ENCODE results near the gene CNOT10.
"Not testable (repeated sequence)": the region's sequence is repeated elsewhere in the genome, so short reads cannot be mapped to it uniquely, and the experiment has no call there.

CNOT10 gene

DNA sequence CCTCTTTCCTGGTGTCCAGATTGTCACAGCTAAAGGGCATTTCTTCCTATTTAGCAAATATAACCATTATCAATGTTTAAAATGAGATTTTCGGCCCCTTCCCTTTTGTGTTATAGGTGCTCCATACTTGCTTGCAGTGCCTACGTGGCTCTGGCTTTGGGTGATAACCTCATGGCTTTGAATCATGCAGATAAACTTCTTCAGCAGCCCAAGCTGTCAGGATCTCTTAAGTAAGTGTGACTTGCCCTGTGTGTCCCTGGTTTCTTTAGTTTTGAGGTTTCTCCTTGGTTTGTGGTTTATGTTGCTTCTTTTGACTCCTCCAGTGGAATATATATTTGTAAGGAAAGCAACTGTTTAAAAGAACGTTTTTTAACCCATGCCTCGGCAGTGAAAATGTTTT, 74.4 kb downstream of the CNOT10 start:
- no peak for DNase-seq

GRCh38 chr3:32764481-32764880, 79.5 kb downstream of the CNOT10 start:
- no peak for DNase-seq

DNA sequence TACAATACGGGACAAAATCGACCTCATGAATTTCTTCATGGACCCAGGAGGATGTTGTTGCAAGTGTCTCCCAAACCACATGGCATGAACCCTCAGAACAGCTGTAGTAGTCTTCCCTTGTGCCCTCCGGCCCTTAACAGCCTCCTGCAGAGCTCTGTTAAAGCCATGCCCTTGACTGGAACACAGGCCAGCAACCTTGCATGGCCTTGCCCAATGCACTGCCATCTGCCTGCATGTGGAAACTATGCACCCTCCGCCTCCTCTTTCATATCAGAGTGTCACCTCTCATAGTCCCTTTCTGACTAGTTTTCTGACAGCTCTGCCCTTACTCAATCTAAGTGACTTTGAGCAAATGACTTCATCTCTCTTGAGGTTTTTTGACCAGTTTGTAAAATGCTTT, 93.4 kb downstream of the CNOT10 start:
- no peak for DNase-seq

- no peak for DNase-seq
Measured at GRCh38 chr3:32780071-32780734, 95.2 kb downstream of the CNOT10 start.

DNA sequence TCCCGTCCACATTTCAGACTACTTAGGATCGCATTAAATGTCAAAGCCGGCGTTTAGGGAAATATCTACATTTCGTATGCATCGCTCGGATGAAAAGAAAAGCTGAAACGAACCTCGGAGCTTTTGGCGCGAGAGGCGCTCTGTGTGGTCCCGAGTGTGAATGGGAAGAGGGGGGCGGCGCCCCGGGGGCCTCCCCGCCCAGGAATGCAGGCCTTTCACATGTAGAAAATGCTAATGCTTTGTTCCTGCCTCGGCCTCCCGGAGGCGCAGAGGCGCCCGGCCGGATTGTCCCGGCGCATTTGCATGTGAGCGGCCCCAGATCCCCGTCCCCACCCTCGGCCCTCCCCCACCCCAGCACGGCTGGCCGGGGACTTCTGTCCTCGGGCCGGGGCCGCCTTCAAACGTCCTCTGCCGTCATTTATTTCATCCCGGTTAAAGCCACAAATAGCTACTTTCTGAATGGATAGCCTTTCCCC, 95.8 kb downstream of the CNOT10 start:
- DNase-seq = no peak

- DNase-seq = no peak
Measured at GRCh38 chr3:32781211-32781968, 96.4 kb downstream of the CNOT10 start.

DNA sequence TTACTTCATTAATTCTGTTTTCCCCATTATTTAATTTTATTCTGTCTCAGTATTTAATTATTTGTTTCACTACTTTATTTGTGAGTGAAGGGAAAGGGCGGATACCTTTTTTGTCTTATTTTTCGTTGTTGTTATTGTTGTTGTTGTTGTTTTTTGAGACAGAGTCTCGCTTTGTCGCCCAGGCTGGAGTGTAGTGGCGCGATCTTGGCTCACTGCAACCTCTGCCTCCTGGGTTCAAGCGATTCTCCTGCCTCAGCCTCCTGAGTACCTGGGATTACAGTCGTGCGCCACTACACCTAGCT, 96.9 kb downstream of the CNOT10 start:
- DNase-seq = not testable (repeated sequence)

- DNase-seq = no peak
Measured at GRCh38 chr3:32782407-32782806, 97.4 kb downstream of the CNOT10 start.

GRCh38 chr3:32791833-32792232, 106.8 kb downstream of the CNOT10 start:
- DNase-seq = no peak

- DNase-seq = no peak
Measured at GRCh38 chr3:32794487-32795308, 109.7 kb downstream of the CNOT10 start.

DNA sequence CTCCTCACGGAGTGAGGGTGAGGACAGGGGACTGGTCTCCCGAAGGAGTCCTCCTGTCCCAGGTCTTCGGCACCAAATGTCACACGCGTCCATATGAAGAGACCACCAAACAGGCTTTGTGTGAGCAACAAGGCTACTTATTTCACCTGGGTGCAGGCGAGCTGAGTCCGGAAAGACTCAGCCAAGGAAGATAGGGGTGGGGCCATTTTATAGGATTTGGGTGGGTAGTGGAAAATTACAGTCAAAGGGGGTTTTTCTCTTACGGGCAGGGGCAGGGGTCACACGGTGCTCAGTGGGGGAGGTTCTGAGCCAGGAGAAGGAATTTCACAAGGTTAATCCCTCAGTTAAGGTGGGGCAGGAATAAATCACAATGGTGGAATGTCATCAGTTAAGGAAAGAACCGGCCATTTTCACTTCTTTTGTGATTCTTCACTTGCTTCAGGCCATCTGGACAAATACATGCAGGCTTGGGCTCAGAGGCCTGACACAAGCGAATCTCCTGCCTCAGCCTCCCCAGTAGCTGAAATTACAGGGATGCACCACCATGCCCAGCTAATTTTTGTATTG, 111.5 kb downstream of the CNOT10 start:
- not testable (repeated sequence) for DNase-seq

GRCh38 chr3:32797776-32798175, 112.8 kb downstream of the CNOT10 start:
- DNase-seq = no peak

DNA sequence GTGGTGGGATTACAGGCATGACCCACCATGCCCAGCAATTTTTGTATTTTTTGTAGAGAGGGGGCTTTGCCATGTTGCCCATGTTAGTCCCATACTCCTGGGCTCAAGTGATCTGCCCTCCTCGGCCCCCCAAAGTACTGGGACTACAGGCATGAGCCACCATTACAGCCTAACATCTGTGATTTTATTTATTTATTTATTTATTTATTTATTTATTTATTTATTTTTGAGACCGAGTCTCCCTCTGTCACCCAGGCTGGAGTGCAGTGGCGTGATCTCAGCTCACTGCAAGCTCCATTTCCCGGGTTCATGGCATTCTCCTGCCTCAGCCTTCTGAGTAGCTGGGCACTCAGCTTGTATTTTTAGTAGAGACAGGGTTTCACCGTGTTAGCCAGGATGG, 116.5 kb downstream of the CNOT10 start:
- not testable (repeated sequence) for DNase-seq

DNA sequence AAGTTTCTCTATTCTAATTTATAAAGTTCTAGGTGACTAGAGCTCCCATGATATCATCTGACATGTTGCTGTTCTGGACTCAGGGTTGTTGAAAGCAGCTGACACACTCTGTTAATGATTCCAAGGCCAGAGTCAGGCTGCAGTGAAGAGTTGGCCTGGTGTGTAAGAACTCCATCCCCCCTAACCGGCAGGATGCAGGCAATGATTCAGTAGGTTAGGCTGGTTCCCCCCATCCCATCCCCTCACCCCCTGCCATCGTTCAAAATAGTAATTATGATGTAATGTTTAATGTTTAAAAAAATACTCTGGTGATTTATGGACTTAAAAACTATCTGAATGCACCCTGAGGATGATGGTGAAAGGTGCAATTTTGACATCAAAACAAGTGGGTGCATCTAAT, 128.2 kb downstream of the CNOT10 start:
- DNase-seq = no peak

DNA sequence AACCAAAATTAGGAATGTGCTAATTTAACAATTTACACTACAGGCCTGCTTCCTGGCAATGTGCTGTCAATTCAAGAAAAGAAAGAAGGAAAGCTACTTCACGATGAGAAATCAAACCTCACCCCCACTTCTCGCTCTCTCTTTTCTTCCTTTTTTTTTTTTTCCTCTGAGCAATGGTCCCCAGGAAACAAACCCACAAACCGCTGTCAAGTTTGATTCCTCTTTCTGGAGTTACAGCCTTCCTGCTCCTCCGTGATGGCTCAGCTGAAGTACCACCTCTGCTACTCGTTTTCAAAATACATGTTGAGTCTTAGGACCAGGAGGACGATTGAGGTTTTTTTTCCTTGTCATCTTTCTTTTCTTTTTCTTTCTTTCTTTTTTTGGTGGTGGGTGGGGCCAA, 129.4 kb downstream of the CNOT10 start:
- DNase-seq = no peak

- DNase-seq = no peak
Measured at GRCh38 chr3:32815841-32816438, 131.0 kb downstream of the CNOT10 start.

DNA sequence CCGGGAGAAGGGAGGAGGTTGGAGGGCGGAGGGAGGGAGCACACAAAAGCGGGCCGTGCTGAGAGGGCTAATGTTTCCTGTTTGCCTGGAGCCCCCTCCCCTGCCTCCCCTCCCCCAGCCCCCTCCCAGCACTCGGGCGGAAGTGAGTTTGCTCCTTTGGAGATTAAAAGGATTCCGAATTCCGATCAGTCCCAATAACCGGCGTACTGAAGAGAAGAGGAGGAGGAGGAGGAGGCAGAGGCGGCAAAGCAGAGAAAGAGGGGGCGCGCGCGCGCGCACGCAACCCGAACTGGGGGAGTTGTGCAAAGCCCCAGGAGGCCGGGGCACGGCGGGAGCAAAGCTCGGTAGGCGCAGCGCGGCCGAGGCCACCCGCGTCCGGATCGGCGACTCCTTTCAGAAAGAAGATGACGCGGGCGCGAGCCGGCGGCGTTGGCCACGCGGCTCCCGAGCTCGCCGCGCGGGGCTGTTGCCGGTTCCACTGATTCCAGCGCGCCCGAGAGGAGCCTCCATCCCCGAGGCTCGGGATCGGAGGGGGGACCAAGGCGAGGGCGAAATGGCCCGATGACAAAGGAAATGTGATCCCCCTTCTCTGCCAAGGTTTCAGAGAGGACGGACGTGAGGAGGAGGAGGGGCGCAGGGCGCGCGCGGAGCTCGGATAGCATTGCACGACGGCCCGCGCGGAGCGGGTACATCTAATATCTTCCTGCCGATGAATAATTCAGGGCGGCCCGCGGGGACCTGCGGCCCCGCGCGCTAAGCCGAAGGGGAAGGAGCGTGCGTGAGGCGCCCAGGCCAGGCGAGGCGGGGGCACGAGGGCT, 131.7 kb downstream of the CNOT10 start:
- DNase-seq = no peak

GRCh38 chr3:32817257-32817557, 132.2 kb downstream of the CNOT10 start:
- no peak for DNase-seq

GRCh38 chr3:32817558-32818228, 132.7 kb downstream of the CNOT10 start, which contains the start of gene TRIM71:
TSS of gene TRIM71 (plus strand) at chr3:32817997. CDS start at chr3:32818081, 84 bp downstream.
- no peak for DNase-seq

DNA sequence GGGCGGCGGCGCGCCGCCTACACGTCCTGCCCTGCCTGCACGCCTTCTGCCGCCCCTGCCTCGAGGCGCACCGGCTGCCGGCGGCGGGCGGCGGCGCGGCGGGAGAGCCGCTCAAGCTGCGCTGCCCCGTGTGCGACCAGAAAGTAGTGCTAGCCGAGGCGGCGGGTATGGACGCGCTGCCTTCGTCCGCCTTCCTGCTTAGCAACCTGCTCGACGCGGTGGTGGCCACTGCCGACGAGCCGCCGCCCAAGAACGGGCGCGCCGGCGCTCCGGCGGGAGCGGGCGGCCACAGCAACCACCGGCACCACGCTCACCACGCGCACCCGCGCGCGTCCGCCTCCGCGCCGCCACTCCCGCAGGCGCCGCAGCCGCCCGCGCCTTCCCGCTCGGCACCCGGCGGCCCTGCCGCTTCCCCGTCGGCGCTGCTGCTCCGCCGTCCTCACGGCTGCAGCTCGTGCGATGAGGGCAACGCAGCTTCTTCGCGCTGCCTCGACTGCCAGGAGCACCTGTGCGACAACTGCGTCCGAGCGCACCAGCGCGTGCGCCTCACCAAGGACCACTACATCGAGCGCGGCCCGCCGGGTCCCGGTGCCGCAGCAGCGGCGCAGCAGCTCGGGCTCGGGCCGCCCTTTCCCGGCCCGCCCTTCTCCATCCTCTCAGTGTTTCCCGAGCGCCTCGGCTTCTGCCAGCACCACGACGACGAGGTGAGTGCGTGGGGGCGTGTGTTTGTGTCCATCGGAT, 133.4 kb downstream of the CNOT10 start:
- DNase-seq = no peak

- DNase-seq = no peak
Measured at GRCh38 chr3:32818970-32819511, 134.1 kb downstream of the CNOT10 start.
